T-helper 2 cell treated with Interferon-gamma antibody and Interleukin-4, amounts not matched to agents 5 μg/mL and 100 μg/mL, for 36 hours (primary cell): ENCODE results near the gene PRELP.

ENCODE experiments used
- DNase-seq: peaks from one replicate; pipeline ENCODE4 v3.0.0; 2021; ENCODE audit warnings: low spot score
- H3K27ac Mint-ChIP-seq: one replicate; pipeline ENCODE4 v1.8.0; 2021; ENCODE audit warnings: mild to moderate bottlenecking, mixed read lengths
- H3K27me3 Mint-ChIP-seq: one replicate; pipeline ENCODE4 v1.8.0; 2021; ENCODE audit warnings: low read depth, mixed read lengths
- H3K36me3 Mint-ChIP-seq: one replicate; pipeline ENCODE4 v1.8.0; 2021; ENCODE audit warnings: low read depth, mixed read lengths
- H3K4me1 Mint-ChIP-seq: one replicate; pipeline ENCODE4 v1.8.0; 2021; ENCODE audit warnings: low read depth, mixed read lengths
- H3K4me3 Mint-ChIP-seq: one replicate; pipeline ENCODE4 v1.8.0; 2022; ENCODE audit warnings: mild to moderate bottlenecking, moderate library complexity, mixed read lengths
- H3K9me3 Mint-ChIP-seq: one replicate; pipeline ENCODE4 v1.8.0; 2021; ENCODE audit warnings: mixed read lengths

PRELP gene

DNA sequence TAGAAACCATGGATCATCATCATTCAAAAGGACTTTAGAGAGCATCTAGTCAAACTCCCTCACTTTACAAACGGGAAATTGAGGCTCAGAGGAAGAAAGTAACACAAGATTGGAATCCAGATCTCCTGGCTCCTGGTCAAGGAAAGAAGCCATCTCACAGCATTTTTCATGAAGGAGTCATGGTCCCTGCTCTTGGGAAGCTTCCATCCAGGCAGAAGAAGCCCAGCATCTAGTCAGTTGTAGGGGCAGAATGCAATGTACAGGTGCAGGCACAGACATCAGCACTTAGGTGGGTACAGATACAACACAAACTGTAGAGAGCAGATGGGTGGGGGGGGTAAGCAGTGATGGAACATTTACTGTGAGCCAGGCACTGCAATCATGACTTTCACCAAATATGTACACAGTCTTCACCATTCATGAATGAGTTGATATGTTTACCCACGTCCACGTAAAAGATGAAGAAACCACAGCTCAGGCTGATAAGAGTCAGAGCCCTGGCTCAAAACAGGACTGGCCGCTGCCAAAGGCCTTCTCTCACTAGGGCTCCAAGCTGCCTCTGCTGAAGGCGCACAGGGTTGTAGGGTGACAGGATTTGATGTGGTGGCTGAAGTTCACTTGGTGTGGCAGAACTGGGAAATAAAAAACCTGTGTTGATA, 62.3 kb downstream of the PRELP start:
- no peaks in the 10 kb centered on the region for H3K36me3 Mint-ChIP-seq
- DNase-seq = no peak
- peaks cover 3% of the 10 kb centered on the region for H3K27me3 Mint-ChIP-seq
- H3K9me3 Mint-ChIP-seq = no peaks in the 10 kb centered on the region
- H3K27ac Mint-ChIP-seq = no peak overlapping the region
- no peak overlapping the region for H3K4me3 Mint-ChIP-seq
- no peaks in the 10 kb centered on the region for H3K4me1 Mint-ChIP-seq

DNA sequence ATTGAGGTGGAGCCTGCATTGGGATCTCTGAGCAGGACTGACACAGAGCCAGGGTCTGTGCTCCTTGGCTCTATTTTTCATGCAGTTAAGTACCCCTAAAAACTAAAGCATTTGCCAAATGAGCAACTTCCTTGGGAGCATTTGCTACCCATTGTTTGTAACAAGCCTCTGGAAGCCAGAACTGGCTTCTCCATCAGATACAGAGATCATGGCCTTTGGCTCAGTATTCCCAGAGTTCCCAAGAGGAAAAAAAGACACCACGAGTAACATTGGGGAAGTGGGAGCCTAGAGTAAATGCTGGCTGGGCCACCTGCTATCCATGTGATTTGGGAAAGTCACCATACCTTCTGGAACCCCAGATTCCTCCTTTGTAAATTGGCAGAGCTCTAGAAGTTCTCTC, 63.1 kb downstream of the PRELP start:
- Mint-ChIP-seq H3K36me3 (no peaks in the 10 kb centered on the region), H3K27me3 (peaks cover 3% of the 10 kb centered on the region), H3K4me1 (no peaks in the 10 kb centered on the region), H3K9me3 (no peaks in the 10 kb centered on the region), H3K4me3 (no peak overlapping the region), H3K27ac (no peak overlapping the region)
- DNase-seq = no peak

DNA sequence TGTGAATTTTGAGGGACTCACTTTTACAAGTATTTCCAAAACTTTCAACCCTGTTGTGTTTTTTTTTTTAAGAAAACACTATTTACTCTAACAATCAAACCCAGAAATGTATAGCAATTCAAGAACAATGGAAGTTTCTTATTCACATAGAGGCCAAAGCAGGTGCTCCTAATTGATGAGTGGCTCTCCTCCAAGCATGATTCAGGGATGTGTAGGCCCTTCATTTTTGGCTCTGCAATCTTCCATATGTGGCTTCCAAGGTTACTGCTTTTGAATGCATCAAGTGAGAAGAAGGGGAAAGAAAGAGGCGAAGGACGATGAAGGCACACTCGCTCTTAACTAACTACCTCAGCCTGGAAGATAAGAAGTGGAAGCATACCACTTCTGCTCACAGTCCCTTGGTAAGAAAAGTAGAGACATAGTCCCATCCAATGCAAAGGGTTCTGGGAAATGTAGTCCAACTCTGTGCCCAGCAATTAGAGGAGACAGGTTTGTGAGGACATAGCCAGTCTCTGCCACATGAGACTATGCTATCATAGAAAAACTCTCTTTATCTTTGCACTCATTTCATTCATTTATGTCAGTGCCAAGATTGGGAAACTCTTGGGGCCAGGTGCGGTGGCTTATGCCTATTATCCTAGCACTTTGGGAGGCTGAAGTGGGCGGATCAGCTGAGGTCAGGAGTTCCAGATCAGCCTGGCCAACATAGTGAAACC, 64.4 kb downstream of the PRELP start:
- Mint-ChIP-seq H3K9me3 (no peaks in the 10 kb centered on the region), H3K27me3 (peaks cover 3% of the 10 kb centered on the region), H3K36me3 (no peaks in the 10 kb centered on the region), H3K4me3 (no peak overlapping the region), H3K27ac (no peak overlapping the region), H3K4me1 (no peaks in the 10 kb centered on the region)
- no peak for DNase-seq
